ENCODE results near the gene CYBA. TPM values are rescaled to one million over a fixed set of nuclear protein-coding genes. Genes with fewer than 3 reads are reported as not detected.

CYBA gene
- total and polyA plus RNA-seq, 9 of the 15 experiments (the other 6 are each of a cell fraction or from before 2014, with no cell fraction given) = 0.34 to 683 (median 93.0) TPM

DNA sequence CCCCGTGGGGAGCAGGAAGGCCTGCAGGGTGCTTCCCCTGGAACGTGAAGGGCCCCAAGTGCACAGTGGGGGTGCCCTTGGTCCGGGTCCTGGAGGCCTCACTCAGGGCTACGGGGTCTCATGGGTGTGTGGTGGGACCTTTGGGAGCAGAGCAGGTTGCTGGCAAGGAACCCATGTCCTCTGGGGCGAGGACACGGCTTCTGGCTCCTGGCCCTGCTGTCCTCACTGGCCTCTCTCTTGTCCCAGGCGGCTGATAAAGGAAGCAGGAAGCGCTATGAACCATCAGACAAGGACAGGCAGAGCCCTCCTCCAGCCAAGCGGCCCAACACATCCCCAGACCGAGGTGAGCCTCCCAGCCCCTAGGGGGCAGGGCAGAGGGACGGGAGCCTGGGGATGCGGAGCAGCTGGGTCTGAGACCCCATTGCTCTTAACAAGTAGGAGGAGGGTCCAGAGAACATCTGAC is 22.3 kb downstream of the CYBA start (continued):
- TF ChIP-seq FOXP4 (CRISPR knock-in tag; IDR thresholded peaks at IDR 0.05; ENCODE audit: borderline replicate concordance) = 0 out of 2 replicates have a peak, but pooled peaks have one; percentile 26
- no peak for TF ChIP-seq ILK (tag; IDR thresholded peaks at IDR 0.05; ENCODE audit: borderline replicate concordance, low read depth)
- TF ChIP-seq ARNT (IDR thresholded peaks at IDR 0.05) = 0 out of 4 replicates have a peak, but pooled peaks of 1 of the 2 experiments have one; percentile 25
- TF ChIP-seq SIRT6 (IDR thresholded peaks at IDR 0.05; ENCODE audit: low read depth, low read length) = no peak
- TF ChIP-seq, protein P1, sequence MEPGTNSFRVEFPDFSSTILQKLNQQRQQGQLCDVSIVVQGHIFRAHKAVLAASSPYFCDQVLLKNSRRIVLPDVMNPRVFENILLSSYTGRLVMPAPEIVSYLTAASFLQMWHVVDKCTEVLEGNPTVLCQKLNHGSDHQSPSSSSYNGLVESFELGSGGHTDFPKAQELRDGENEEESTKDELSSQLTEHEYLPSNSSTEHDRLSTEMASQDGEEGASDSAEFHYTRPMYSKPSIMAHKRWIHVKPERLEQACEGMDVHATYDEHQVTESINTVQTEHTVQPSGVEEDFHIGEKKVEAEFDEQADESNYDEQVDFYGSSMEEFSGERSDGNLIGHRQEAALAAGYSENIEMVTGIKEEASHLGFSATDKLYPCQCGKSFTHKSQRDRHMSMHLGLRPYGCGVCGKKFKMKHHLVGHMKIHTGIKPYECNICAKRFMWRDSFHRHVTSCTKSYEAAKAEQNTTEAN (CRISPR knock-in tag; IDR thresholded peaks at IDR 0.05) = no peak
- TF ChIP-seq DACH1 (IDR thresholded peaks at IDR 0.05; ENCODE audit: partially characterized antibody) = peak; percentile 54
- TF ChIP-seq, protein P2, sequence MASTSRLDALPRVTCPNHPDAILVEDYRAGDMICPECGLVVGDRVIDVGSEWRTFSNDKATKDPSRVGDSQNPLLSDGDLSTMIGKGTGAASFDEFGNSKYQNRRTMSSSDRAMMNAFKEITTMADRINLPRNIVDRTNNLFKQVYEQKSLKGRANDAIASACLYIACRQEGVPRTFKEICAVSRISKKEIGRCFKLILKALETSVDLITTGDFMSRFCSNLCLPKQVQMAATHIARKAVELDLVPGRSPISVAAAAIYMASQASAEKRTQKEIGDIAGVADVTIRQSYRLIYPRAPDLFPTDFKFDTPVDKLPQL (IDR thresholded peaks at IDR 0.05; ENCODE audit: extremely low read depth, insufficient read length) = no peak
- peak; percentile 41; the same call in 1 of the 2 replicates for TF ChIP-seq CC2D1A (IDR thresholded peaks at IDR 0.05)
- TF ChIP-seq, protein P3, sequence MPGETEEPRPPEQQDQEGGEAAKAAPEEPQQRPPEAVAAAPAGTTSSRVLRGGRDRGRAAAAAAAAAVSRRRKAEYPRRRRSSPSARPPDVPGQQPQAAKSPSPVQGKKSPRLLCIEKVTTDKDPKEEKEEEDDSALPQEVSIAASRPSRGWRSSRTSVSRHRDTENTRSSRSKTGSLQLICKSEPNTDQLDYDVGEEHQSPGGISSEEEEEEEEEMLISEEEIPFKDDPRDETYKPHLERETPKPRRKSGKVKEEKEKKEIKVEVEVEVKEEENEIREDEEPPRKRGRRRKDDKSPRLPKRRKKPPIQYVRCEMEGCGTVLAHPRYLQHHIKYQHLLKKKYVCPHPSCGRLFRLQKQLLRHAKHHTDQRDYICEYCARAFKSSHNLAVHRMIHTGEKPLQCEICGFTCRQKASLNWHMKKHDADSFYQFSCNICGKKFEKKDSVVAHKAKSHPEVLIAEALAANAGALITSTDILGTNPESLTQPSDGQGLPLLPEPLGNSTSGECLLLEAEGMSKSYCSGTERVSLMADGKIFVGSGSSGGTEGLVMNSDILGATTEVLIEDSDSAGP (CRISPR knock-in tag; IDR thresholded peaks at IDR 0.05) = no peak
- peak; percentile 57 for TF ChIP-seq SP2 (IDR thresholded peaks at IDR 0.05; ENCODE audit: extremely low read depth, low read depth, low read length, poor library complexity, severe bottlenecking)
